Prostate gland (tissue), 2 donors: ENCODE data around the gene PRKCQ.
"Not testable (repeated sequence)": the region's sequence is repeated elsewhere in the genome, so short reads cannot be mapped to it uniquely, and the experiment has no call there.

ENCODE experiments used
- POLR2AphosphoS5 ChIP-seq: sonication (generic); formaldehyde crosslinking; IDR thresholded peaks from one replicate; pipeline ENCODE4 v1.6.1; 2017; ENCODE audit warnings: antibody characterized with exemption
- TF ChIP-seq, protein P1 (sequence below), 4 experiments: fragments of 200-600 bp in 2 of 4; fragments of 450-650 bp in 2 of 4; sonication (generic) in 2 of 4; IDR thresholded peaks; 1 replicate in 3 of 4; 2 replicates in 1 of 4; pipeline ENCODE4 v1.5.1; 2016 to 2019; ENCODE audit warnings: antibody characterized with exemption in 4 of 4, mild to moderate bottlenecking in 2 of 4, moderate library complexity in 2 of 4

DNA sequence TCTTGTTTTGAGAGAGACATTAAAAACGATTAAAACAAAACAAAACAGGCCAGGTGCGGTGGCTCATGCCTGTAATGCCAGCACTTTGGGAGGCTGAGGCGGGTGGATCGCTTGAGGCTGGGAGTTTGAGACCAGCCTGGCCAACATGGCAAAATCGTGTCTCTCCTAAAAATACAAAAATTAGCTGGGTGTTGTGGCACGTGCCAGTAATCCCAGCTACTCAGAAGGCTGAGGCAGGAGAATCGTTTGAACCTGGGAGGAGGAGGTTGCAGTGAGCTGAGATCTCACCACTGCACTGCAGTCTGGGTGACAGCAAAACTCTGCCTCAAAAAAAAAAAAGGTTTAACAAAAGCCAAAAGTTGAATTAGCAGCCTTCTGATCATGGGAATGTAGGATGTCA is 1.1 kb upstream of the PRKCQ start:
- TF ChIP-seq POLR2AphosphoS5 = not testable (repeated sequence)
- TF ChIP-seq, protein P1, sequence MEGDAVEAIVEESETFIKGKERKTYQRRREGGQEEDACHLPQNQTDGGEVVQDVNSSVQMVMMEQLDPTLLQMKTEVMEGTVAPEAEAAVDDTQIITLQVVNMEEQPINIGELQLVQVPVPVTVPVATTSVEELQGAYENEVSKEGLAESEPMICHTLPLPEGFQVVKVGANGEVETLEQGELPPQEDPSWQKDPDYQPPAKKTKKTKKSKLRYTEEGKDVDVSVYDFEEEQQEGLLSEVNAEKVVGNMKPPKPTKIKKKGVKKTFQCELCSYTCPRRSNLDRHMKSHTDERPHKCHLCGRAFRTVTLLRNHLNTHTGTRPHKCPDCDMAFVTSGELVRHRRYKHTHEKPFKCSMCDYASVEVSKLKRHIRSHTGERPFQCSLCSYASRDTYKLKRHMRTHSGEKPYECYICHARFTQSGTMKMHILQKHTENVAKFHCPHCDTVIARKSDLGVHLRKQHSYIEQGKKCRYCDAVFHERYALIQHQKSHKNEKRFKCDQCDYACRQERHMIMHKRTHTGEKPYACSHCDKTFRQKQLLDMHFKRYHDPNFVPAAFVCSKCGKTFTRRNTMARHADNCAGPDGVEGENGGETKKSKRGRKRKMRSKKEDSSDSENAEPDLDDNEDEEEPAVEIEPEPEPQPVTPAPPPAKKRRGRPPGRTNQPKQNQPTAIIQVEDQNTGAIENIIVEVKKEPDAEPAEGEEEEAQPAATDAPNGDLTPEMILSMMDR (IDR thresholded peaks at IDR 0.05) = not testable (repeated sequence)
